HL-60 (cell line): Measurements from ENCODE around the gene LHFPL6.
A peak's percentile ranks its signal among the peaks of the same experiment; 100 is the strongest.

ENCODE experiments used
- DNase-seq, 2 experiments: peaks; one replicate each; pipeline ENCODE4 v3.0.0-alpha.2; 2010 to 2020; ENCODE audit warnings: low read depth in 1 of 2, low spot score in 1 of 2
- H3K27ac ChIP-seq: fragments of 250-450 bp; sonication (Bioruptor Pico); replicated peaks from 2 replicates; pipeline ENCODE4 v1.5.1; 2020; ENCODE audit warnings: mild to moderate bottlenecking, moderate library complexity
- H3K27me3 ChIP-seq: fragments of 250-450 bp; sonication (Bioruptor Pico); 2 replicates; pipeline ENCODE4 v1.5.1; 2021; ENCODE audit warnings: mild to moderate bottlenecking, moderate library complexity; ENCODE audit not compliant: insufficient read depth, poor library complexity, severe bottlenecking
- H3K4me3 ChIP-seq: replicated peaks from 2 replicates; pipeline ENCODE4 v1.5.1; 2011; ENCODE audit warnings: mild to moderate bottlenecking, control low read depth, low read length; ENCODE audit not compliant: insufficient read depth
- CTCF ChIP-seq: IDR thresholded peaks from one replicate; pipeline ENCODE4 v1.5.1; 2011; ENCODE audit warnings: low read length, control low read depth, inconsistent platforms; ENCODE audit not compliant: insufficient read depth
- GABPA ChIP-seq: IDR thresholded peaks from 2 replicates; pipeline ENCODE4 v1.6.1; 2012; ENCODE audit warnings: low read depth
- POLR2AphosphoS5 ChIP-seq: IDR thresholded peaks from 2 replicates; pipeline ENCODE4 v1.6.1; 2012; ENCODE audit warnings: low read depth
- REST ChIP-seq: IDR thresholded peaks from 2 replicates; pipeline ENCODE4 v1.6.1; 2012; ENCODE audit warnings: low read depth; ENCODE audit not compliant: insufficient replicate concordance
- SPI1 ChIP-seq: IDR thresholded peaks from 2 replicates; pipeline ENCODE4 v1.6.1; 2012; ENCODE audit warnings: low read depth, mild to moderate bottlenecking, borderline replicate concordance

The LHFPL6 gene

GRCh38 chr13:39451860-39452301, 151.1 kb downstream of the LHFPL6 start:
- Histone ChIP-seq H3K27me3 (no peaks in the 10 kb centered on the region), H3K27ac (peak overlapping the region; percentile 35), H3K4me3 (no peak overlapping the region)
- peak; percentile 75 to 83 for DNase-seq
- TF ChIP-seq SPI1 (peak; percentile 93), REST (no peak), POLR2AphosphoS5 (peak; percentile 71), GABPA (no peak)

GRCh38 chr13:39451301-39451700, 151.7 kb downstream of the LHFPL6 start:
- no peaks in the 10 kb centered on the region for H3K27me3 ChIP-seq
- no peak for TF ChIP-seq REST
- TF ChIP-seq POLR2AphosphoS5 = no peak; the same call in 1 of the 2 replicates
- TF ChIP-seq GABPA = no peak
- no peak for TF ChIP-seq SPI1
- TF ChIP-seq CTCF = no peak
- peak overlapping the region; percentile 35 for H3K27ac ChIP-seq
- H3K4me3 ChIP-seq = no peak overlapping the region
- peak; percentile 29 to 68 for DNase-seq

GRCh38 chr13:39450176-39450575, 152.8 kb downstream of the LHFPL6 start:
- Histone ChIP-seq H3K27ac (no peak overlapping the region), H3K4me3 (no peak overlapping the region), H3K27me3 (no peaks in the 10 kb centered on the region)
- no peak for TF ChIP-seq POLR2AphosphoS5
- no peak for TF ChIP-seq REST
- no peak for TF ChIP-seq CTCF
- TF ChIP-seq SPI1 = no peak
- no peak for TF ChIP-seq GABPA
- DNase-seq = no peak

- no peak overlapping the region for H3K27ac ChIP-seq
- no peak for TF ChIP-seq SPI1
- no peak for TF ChIP-seq POLR2AphosphoS5
- no peak for DNase-seq
- H3K4me3 ChIP-seq = no peak overlapping the region
- no peaks in the 10 kb centered on the region for H3K27me3 ChIP-seq
Observed at GRCh38 chr13:39448834-39449233, 154.2 kb downstream of the LHFPL6 start.
